ENCODE measurements around the gene SIGLEC1. TPM values are rescaled to one million over a fixed set of nuclear protein-coding genes. Genes with fewer than 3 reads are reported as not detected.

The SIGLEC1 gene
- total RNA-seq, 1 experiment from 2014 or later = not detected

- Mint-ChIP-seq H3K4me1 (ENCODE audit: low read depth, unreplicated experiment) (no peaks in the 10 kb centered on the region), H3K27ac (ENCODE audit: unreplicated experiment) (no peak overlapping the region), H3K36me3 (ENCODE audit: insufficient read depth, unreplicated experiment) (no peaks in the 10 kb centered on the region), H3K9me3 (ENCODE audit: unreplicated experiment) (no peaks in the 10 kb centered on the region), H3K4me3 (ENCODE audit: unreplicated experiment) (no peak overlapping the region), H3K27me3 (ENCODE audit: insufficient read depth, unreplicated experiment) (peaks cover 9% of the 10 kb centered on the region)
- POLR2A ChIA-PET = no interaction called here
- intact Hi-C loops (cut with micrococcal nuclease; ENCODE audit: unreplicated experiment) = no loop called here
- no peaks in the 10 kb centered on the region for H3K9me3 ChIP-seq
- no TSS peak for BruUV-seq (replicated peaks)
- H3K36me3 ChIP-seq (ENCODE audit: control insufficient read depth, insufficient read depth, low read length) = no peaks in the 10 kb centered on the region
- TF ChIP-seq CTCF (IDR thresholded peaks at IDR 0.05; ENCODE audit: insufficient read depth in 1 of 2, low read depth in 1 of 2, low read length in 1 of 2, severe bottlenecking in 1 of 2, unreplicated experiment in 1 of 2) = no peak
- CTCF ChIA-PET = interaction anchor here (0.6 kb wide), 1 partner anchor 29 kb away, joined by 3 read pairs; no protein-coding TSS in a partner anchor
- no peak overlapping the region for H3K4me3 ChIP-seq (ENCODE audit: low read depth, low read length)
- no peaks in the 10 kb centered on the region for H3K4me1 ChIP-seq
- DNase-seq = no peak
- H3K27me3 ChIP-seq (replicated peaks; ENCODE audit: control insufficient read depth, insufficient read depth, low read length) = no peaks in the 10 kb centered on the region; the same call in 1 of the 2 replicates
Measured at GRCh38 chr20:3705970-3706739, 6.2 kb downstream of the SIGLEC1 start.

GRCh38 chr20:3705491-3705969 is 6.9 kb downstream of the SIGLEC1 start:
- no peaks in the 10 kb centered on the region; the same call in 1 of the 2 replicates for H3K27me3 ChIP-seq (replicated peaks; ENCODE audit: control insufficient read depth, insufficient read depth, low read length)
- no peaks in the 10 kb centered on the region for H3K36me3 Mint-ChIP-seq (ENCODE audit: insufficient read depth, unreplicated experiment)
- no peaks in the 10 kb centered on the region for H3K36me3 ChIP-seq (ENCODE audit: control insufficient read depth, insufficient read depth, low read length)
- peaks cover 9% of the 10 kb centered on the region for H3K27me3 Mint-ChIP-seq (ENCODE audit: insufficient read depth, unreplicated experiment)
- intact Hi-C loops (cut with micrococcal nuclease; ENCODE audit: unreplicated experiment) = no loop called here
- no peak overlapping the region for H3K4me3 ChIP-seq (ENCODE audit: low read depth, low read length)
- no peaks in the 10 kb centered on the region for H3K9me3 ChIP-seq
- no peaks in the 10 kb centered on the region for H3K4me1 ChIP-seq
- no peak overlapping the region for H3K27ac Mint-ChIP-seq (ENCODE audit: unreplicated experiment)
- H3K9me3 Mint-ChIP-seq (ENCODE audit: unreplicated experiment) = no peaks in the 10 kb centered on the region
- no peak for TF ChIP-seq CTCF (IDR thresholded peaks at IDR 0.05; ENCODE audit: insufficient read depth in 1 of 2, low read depth in 1 of 2, low read length in 1 of 2, severe bottlenecking in 1 of 2, unreplicated experiment in 1 of 2)
- H3K4me3 Mint-ChIP-seq (ENCODE audit: unreplicated experiment) = no peak overlapping the region
- ChIA-PET CTCF (interaction anchor here (0.6 kb wide), 1 partner anchor 29 kb away, joined by 3 read pairs; no protein-coding TSS in a partner anchor), POLR2A (no interaction called here)
- DNase-seq = no peak
- BruUV-seq (replicated peaks) = no TSS peak
- H3K4me1 Mint-ChIP-seq (ENCODE audit: low read depth, unreplicated experiment) = no peaks in the 10 kb centered on the region

- Mint-ChIP-seq H3K4me3 (ENCODE audit: unreplicated experiment) (no peak overlapping the region), H3K27me3 (ENCODE audit: insufficient read depth, unreplicated experiment) (peaks cover 9% of the 10 kb centered on the region), H3K9me3 (ENCODE audit: unreplicated experiment) (no peaks in the 10 kb centered on the region), H3K4me1 (ENCODE audit: low read depth, unreplicated experiment) (no peaks in the 10 kb centered on the region), H3K36me3 (ENCODE audit: insufficient read depth, unreplicated experiment) (no peaks in the 10 kb centered on the region), H3K27ac (ENCODE audit: unreplicated experiment) (no peak overlapping the region)
- TF ChIP-seq CTCF (IDR thresholded peaks at IDR 0.05; ENCODE audit: insufficient read depth in 1 of 2, low read depth in 1 of 2, low read length in 1 of 2, severe bottlenecking in 1 of 2, unreplicated experiment in 1 of 2) = no peak
- DNase-seq = no peak
- no peaks in the 10 kb centered on the region for H3K4me1 ChIP-seq
- no peaks in the 10 kb centered on the region for H3K36me3 ChIP-seq (ENCODE audit: control insufficient read depth, insufficient read depth, low read length)
- no peaks in the 10 kb centered on the region; the same call in 1 of the 2 replicates for H3K27me3 ChIP-seq (replicated peaks; ENCODE audit: control insufficient read depth, insufficient read depth, low read length)
- no peak overlapping the region for H3K4me3 ChIP-seq (ENCODE audit: low read depth, low read length)
- CTCF ChIA-PET = interaction anchor here (0.6 kb wide), 1 partner anchor 28 kb away, joined by 4 read pairs; no protein-coding TSS in a partner anchor
- intact Hi-C loops (cut with micrococcal nuclease; ENCODE audit: unreplicated experiment) = no loop called here
- no peaks in the 10 kb centered on the region for H3K9me3 ChIP-seq
- no TSS peak for BruUV-seq (replicated peaks)
- POLR2A ChIA-PET = no interaction called here
Measured at GRCh38 chr20:3704087-3704486, 8.3 kb downstream of the SIGLEC1 start.

Measured in Caco-2 (cell line).